Astrocyte of the spinal cord (primary cell): ENCODE results near the gene TBR1.

Experiments
- DNase-seq: peaks from one replicate; pipeline ENCODE4 v3.0.0; 2011; ENCODE audit warnings: low read depth, low spot score
- H3K4me3 ChIP-seq: 2 replicates; pipeline ENCODE4 v1.5.1; 2011; ENCODE audit warnings: low read depth, mild to moderate bottlenecking, low read length, moderate library complexity
- in situ Hi-C: cut with HindIII; loops from 2 replicates; pipeline ENCODE4 v1.10.0; 2017; ENCODE audit warnings: low sequenced_read_pairs
- TF ChIP-seq, protein P1 (sequence below): IDR thresholded peaks from 2 replicates; pipeline ENCODE4 v1.5.1; 2012; ENCODE audit warnings: low read depth, mild to moderate bottlenecking, low read length, inconsistent platforms

The TBR1 gene

DNA sequence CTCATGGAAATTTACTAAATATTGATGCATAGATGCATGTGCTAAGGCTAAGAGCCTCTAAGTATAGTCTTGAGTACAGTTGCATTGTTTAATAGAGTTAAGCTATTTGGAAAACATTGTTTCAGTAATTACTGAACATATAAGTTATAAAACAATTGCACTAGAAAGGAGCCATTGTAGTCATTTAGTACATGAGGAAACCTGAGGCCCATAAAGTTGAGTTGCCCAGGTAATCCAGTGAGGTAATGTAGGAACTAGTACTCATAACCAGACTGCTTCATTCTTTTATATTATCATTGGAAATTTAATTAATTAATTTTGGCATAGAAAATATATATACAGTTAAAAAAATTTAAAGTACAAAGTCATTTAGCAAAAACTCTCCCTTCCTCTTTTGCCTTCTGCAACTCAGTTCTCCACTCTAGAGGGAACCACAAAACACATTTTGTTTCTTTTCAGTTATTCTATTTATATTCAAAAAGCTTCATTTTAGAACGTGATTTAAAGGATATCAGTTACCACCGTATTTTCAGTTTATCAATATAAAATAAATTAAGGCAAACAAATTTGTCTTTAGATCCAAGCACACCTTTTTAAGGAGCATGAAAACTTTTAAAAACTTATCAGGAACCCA lies 27.8 kb upstream of the TBR1 start:
- DNase-seq = no peak
- no peak overlapping the region for H3K4me3 ChIP-seq
- in situ Hi-C loops = no loop called here
- TF ChIP-seq, protein P1, sequence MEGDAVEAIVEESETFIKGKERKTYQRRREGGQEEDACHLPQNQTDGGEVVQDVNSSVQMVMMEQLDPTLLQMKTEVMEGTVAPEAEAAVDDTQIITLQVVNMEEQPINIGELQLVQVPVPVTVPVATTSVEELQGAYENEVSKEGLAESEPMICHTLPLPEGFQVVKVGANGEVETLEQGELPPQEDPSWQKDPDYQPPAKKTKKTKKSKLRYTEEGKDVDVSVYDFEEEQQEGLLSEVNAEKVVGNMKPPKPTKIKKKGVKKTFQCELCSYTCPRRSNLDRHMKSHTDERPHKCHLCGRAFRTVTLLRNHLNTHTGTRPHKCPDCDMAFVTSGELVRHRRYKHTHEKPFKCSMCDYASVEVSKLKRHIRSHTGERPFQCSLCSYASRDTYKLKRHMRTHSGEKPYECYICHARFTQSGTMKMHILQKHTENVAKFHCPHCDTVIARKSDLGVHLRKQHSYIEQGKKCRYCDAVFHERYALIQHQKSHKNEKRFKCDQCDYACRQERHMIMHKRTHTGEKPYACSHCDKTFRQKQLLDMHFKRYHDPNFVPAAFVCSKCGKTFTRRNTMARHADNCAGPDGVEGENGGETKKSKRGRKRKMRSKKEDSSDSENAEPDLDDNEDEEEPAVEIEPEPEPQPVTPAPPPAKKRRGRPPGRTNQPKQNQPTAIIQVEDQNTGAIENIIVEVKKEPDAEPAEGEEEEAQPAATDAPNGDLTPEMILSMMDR = no peak

DNA sequence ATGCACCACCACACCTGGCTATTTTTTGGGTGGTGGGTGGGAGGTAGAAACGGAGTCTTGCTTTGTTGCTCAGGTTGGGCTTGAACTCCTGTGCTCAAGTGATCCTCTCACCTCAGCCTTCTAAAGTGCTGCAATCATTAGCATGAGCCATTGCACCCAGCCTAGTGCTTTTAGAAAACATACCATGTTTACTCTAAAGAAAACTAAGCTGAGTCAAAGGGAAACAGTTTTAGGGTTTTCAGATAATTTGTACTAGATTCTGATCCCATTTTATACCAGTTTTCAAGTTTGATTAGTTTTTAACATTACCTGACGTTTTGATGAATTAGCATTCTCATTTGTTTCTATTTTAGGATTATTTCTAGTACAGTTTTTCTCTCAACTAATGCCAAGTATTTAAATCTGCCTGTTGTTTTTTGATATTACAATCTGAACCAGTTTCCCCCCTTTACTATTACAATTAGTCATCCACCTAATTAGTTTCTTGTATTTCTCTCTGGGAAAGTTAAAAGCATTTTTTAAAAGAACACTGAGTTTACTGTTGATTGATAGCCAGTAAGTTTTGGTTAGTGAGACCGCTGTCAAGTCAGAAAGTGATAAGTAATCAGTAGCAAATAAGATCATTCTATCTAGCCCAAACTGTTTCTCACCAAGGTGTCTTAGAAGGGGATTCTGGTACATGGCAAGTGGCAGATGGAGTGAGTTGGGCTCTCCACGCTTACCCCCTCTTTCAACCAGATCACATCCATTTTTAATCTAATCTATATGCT lies 24.2 kb upstream of the TBR1 start:
- H3K4me3 ChIP-seq = no peak overlapping the region
- no peak for DNase-seq
- in situ Hi-C loops = no loop called here
- TF ChIP-seq, protein P1 = no peak

DNA sequence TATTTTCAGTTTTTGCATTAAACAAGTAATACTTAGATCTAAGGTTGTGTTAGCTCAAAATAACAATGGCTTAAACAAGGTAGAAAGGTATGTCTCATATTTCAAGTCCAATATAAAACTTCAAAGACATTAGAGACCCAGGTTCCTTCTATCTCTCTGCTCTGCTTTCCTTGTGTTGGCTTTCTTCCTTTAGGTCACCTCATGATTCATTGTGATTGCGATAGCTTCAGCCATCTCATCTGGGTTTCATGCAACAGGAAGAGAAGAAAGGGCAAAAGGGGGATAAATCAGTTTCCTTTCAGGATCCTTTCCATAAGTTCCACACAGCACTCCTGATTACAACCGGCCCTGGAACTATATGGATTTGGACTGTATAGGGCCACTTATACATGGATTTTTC lies 16.0 kb upstream of the TBR1 start:
- TF ChIP-seq, protein P1 = no peak
- in situ Hi-C loops = no loop called here
- H3K4me3 ChIP-seq = no peak overlapping the region
- no peak for DNase-seq

DNA sequence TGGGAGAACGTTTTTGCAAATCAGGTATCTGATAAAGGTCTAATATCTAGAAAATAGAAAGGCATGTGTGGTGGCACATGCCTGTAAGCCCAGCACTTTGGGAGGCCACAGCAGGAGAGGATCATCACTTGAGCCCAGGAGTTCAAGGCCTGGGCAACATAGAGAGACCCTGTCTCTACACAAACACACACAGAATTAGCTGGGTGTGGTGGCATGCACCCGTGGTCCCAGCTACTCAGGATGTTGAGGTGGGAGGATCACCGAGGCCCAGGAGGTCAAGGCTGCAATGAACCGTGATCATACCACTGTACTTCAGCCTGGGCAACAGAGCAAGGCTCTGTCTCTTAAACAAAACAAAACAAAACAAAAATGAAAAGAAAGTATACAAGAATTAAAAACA lies 13.8 kb upstream of the TBR1 start:
- no peak for DNase-seq
- TF ChIP-seq, protein P1 = no peak
- in situ Hi-C loops = no loop called here
- no peak overlapping the region for H3K4me3 ChIP-seq

DNA sequence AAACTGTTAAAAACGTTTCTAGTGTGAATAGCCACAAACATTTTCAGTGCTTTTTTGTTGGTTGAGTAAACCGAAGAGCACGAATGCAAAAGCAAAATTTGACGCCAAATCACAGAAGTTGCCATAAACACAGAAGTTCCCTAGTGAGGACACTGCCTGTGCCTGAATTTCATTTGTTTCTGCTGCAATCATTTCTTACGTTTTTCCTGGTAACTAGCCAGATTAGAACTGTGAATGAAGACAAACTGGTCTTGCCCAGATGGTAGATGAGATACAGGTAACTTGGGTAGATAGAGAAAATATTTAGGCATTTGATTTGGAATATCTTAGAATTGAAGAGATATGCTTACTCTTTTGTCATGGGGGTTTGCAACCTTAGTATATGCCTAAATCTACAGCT lies 9.8 kb upstream of the TBR1 start:
- no peak for DNase-seq
- no peak overlapping the region for H3K4me3 ChIP-seq
- TF ChIP-seq, protein P1 = no peak
- in situ Hi-C loops = no loop called here

DNA sequence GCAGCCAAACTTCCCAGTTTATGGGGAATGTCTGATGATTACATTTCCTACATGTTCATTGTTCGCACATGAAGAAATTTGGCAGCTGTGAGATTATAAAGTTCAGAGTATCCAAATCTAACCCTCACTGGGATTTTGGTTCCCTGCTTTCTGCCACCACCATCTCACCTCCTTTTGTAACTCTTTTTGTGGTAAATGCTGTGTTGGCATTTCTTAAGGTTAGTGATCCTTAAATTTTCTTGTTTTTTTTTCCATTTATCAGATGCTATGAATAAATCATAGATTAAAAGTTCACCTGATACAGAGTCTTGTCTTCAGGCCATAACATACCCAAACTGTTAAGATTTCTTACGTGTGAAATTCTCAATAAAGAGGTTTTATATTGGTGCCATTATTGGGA lies 8.5 kb upstream of the TBR1 start:
- DNase-seq = no peak
- in situ Hi-C loops = no loop called here

More for the DNA sequence above, 8.5 kb upstream of the TBR1 start:
- no peak overlapping the region for H3K4me3 ChIP-seq
- TF ChIP-seq, protein P1 = no peak
